Right hindlimb (tissue), 1 donor: ENCODE measurements around the gene CNTN4.

Source experiments
- DNase-seq: peaks from one replicate; pipeline ENCODE4 v3.0.0-alpha.2; 2018

CNTN4 gene

GRCh38 chr3:2927259-2927658, 828.6 kb downstream of the CNTN4 start:
- DNase-seq: no peak

DNA sequence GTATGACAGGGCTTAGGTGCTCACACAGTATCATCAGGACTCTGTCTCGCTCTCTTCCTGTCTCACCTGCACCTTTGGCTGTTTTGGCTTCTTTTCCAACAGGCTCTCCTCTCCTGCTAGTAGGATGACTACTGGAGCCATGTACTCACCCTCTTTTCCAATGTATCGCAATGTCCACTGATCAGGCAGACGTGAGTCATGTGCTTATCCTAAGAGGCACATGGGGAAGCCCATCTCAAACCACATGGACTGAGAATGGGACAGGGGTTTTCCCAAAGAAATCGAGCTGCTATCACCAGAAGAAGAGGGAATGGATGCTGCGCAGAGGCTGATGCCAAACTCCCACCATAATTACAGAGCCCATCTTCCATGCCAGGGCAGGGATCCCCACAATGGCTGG, 830.9 kb downstream of the CNTN4 start:
- DNase-seq: no peak

DNA sequence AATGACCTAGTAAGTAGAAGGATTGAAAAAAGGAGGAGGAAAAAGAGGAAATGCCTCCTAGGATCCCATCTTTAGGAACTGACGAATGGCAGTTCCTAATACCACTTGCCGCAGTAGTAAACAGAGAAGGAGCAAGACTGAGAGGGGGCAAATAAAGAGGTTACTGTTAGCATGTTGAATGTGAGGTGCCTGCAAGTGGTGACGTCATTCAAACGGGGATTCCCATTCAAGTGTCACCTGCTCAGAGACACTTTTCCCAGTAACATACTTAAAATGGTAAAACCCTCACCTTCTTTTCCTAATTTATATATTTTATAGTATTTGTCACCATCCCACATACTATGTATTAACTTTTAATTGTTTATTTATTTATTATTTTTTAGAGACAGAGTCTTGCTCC, 832.6 kb downstream of the CNTN4 start:
- DNase-seq: no peak

DNA sequence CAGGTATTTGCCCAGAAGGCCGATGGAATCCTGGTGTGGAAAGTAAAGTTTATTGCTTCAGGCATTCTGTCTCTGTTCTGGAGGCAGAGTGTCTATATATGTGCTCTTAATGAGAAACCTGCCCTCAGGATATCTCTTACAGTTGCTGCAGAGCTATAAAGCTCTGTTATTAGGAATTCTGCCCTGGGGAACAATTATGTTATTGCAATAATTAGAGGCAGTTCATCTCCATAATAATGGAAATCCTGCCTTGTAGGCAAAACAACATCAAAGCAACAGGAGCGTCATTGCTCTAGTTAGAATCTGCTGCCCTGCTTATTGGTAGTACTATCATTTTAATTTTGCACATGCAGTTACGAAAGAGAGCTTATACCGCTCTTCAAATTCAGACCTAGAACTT, 835.9 kb downstream of the CNTN4 start:
- no peak for DNase-seq

GRCh38 chr3:2937055-2937454, 838.4 kb downstream of the CNTN4 start:
- DNase-seq: no peak

DNA sequence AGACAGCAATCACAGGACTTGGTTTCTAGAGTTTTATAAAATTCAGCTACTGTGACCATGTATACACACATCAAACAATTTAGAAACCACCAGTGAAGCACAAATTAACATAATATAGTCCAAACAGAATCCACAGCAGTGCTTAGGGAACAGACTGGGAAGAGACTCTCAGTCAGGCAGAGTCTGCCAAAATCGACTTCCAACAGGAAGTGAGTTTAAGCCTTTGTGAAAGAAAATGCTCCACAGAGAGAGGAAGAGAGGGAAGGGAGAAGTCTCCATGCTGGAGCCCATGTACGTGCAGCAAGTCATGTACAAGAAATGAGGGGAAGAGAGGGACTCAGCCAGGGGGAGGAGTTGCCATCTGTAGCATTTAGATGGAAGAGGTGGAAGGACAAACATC, 838.9 kb downstream of the CNTN4 start:
- peak; percentile 73 for DNase-seq

GRCh38 chr3:2938711-2939110, 840.0 kb downstream of the CNTN4 start:
- DNase-seq: no peak

GRCh38 chr3:2940062-2940461, 841.4 kb downstream of the CNTN4 start:
- no peak for DNase-seq

GRCh38 chr3:2944628-2945027, 846.0 kb downstream of the CNTN4 start:
- DNase-seq: no peak

- no peak for DNase-seq
Observed at GRCh38 chr3:2945121-2945520, 846.5 kb downstream of the CNTN4 start.

DNA sequence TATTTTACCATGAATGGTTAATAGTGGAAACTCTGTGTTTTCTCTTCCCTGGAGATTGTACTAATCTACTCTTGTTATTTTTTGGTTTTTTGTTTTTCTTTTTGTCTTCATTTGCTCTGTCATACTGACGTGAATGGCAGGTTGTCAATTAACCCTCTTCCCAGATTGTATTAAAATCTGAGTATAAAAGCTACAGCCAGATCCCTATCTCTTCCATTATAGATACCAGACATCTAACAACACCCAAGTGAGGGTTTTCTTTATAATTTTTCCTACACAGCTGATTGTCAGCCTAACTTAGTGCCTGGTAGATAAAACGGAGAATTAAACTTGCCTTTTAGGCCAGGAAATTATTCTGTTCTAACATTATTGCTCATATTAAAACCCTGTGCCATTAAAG, 848.9 kb downstream of the CNTN4 start:
- DNase-seq: no peak

- DNase-seq: no peak
Observed at GRCh38 chr3:2948882-2949281, 850.2 kb downstream of the CNTN4 start.

- no peak for DNase-seq
Observed at GRCh38 chr3:2950159-2950558, 851.5 kb downstream of the CNTN4 start.

- DNase-seq: no peak
Observed at GRCh38 chr3:2957115-2957514, 858.4 kb downstream of the CNTN4 start.

DNA sequence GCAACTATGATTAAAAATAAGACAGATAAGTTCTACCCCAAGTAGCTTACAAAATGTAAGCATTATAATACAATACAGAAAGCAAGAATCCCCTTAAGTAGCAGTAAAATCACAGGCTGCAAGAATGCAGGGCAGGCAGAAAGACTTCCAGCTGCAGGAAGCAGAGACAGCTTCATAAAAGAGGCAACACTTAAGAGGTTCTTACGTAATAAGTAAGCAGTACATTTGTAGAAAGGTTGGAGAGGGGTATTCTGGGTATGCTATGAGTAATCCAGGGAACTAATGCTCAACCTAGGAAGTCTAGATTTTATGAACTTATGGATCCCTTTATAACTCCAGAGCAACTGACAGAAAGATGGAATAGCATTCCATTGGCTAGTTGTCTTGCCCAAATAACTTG, 859.9 kb downstream of the CNTN4 start:
- DNase-seq: no peak

- no peak for DNase-seq
Observed at GRCh38 chr3:2961576-2961975, 862.9 kb downstream of the CNTN4 start.

GRCh38 chr3:2967871-2968270, 869.2 kb downstream of the CNTN4 start:
- no peak for DNase-seq

DNA sequence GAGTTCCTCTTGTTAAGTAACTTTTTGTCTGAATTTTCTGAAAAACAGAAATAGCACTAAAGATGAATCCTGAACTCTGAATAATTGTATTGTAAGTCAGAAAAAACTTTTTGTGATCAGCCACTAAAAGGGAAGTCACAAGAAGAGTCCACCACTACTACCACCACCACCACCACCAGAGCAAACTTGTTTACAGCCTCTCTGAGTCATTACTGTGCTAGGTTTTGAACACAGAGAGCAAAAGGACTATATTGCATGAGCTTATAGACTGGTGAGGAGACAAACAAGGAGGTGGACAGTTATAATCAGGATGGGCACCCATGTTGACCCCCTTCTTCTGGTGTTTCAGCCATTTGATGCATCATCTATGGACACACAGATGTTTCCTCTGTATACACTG, 869.8 kb downstream of the CNTN4 start:
- no peak for DNase-seq

- no peak for DNase-seq
Observed at GRCh38 chr3:2976212-2976611, 877.5 kb downstream of the CNTN4 start.

DNA sequence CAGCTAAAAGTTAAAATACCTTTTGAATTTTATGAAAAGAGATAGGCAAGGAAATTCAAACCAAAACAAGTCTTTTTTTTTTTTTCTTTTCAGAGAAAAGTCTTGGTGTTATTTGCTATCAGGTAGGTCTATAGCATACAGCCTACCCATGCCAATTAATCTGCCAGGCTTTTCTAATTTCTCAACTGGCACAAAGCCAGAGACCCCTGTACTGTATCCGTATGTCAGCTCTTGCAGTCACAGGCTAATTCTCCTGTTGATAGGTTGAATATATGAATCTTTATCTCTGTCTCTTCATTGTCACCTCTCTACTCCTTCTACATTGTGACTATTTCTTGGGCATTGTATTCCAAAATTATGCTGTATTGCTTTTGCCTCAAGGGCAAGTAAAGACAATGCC, 878.1 kb downstream of the CNTN4 start:
- DNase-seq: no peak

DNA sequence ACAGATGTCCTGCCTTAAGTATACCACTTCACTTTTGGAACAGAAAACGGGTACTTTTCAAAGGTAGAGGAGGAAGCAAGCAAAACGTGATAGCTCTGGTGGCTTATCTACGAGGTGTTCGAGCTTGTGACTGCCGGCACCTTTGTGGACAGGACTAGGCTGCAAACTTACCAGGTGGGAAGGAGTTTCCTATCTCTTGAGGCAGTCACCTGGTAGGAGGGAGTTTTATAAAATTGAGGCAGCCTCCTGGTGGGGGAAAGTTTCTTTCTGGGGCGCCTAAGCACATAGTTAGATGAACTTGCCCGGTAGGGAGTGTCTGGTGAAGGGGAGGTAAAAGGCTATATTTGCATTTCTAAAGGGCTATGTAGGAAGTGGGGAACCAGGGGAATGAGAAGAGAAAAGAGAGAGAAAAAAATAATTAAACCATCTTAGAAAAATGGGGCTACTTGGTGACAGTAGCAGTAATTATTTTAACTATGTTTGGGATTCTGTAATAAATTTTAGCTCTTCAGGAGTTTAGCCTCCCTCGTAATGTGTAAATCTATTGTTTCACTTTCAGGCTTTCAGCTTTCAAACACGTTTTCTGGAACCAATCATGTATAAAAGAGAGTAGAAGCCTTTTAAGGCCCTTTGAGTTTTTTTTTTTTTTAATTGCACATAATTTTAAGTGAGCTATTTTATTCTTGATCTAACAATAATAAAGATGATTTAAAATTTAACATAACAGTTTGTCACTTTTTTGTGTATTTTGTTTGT, 880.5 kb downstream of the CNTN4 start:
- DNase-seq: no peak

- no peak for DNase-seq
Observed at GRCh38 chr3:2984005-2984830, 885.6 kb downstream of the CNTN4 start.

DNA sequence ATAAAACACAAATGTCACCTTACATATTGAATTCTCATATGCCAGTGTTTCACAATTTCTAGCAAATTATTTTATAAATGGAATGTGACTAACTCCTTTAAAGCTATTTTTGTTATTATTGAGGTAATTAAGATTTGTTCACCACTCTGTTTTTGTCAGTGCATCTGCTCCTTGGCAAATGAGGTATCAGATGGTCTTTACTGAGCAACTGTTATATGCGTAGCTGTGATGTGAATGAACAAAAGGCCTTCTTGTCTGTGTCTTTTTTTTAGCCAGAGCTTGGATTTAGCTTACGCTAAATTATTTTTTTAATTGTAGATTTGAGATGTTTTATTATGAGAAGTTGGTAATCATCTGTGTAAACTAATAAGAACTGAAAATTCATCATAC, 886.2 kb downstream of the CNTN4 start:
- no peak for DNase-seq

DNA sequence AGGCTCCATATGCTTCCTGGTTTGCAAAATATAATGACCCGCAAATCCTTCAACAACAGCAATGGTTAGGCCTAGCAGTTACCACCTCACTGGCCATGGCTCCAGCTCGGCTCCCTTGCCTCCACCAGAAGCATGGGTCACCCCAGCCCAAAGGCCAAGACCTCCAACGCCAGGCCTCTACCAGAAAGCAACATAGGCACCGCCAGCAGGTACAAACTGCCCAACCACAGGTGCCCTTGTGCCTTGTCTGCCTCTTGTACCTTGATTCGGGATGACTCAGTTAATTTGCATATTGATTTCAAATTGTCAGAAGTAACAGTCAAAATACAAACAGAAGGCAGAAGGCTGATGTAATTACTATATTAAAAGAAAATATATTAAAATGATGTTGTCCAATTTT, 886.8 kb downstream of the CNTN4 start:
- no peak for DNase-seq

GRCh38 chr3:2992534-2992933, 893.9 kb downstream of the CNTN4 start:
- no peak for DNase-seq
